DMS114 treated with DMSO at 0.1 percent for 48 hours (cell line): Measurements from ENCODE around the gene ZNF716.
"Not testable (repeated sequence)": the region's sequence is repeated elsewhere in the genome, so short reads cannot be mapped to it uniquely, and the experiment has no call there.

ENCODE experiments used
- DNase-seq: peaks from one replicate; lab custom pipeline; 2025; ENCODE audit not compliant: unreplicated experiment; lab: John Stamatoyannopoulos, UW

Gene ZNF716

DNA sequence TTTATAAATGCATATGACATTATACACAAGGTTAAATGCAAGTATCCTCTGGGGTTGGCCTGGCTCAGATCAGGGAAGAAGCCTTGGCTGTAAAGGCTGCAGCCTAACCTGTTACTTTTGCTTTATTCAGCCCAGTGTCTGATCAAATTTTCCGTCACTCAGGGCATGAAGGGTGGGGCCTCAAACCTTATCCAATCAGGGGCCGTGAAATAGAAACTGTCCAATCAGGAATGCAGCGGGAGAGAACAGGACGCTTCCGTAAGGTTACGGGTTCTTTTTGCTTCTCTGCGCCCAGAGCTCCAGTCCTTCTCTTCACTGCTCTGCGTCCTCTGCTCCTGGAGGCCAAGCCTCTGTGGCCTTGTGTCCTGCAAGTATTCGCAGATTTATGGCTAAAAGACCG is at the start of gene ZNF716:
Gene ZNF716 (plus strand): TSS at position 274 of the 400 bp plus-strand sequence. CDS start 112 bp downstream, at position 386.
- no peak for DNase-seq

DNA sequence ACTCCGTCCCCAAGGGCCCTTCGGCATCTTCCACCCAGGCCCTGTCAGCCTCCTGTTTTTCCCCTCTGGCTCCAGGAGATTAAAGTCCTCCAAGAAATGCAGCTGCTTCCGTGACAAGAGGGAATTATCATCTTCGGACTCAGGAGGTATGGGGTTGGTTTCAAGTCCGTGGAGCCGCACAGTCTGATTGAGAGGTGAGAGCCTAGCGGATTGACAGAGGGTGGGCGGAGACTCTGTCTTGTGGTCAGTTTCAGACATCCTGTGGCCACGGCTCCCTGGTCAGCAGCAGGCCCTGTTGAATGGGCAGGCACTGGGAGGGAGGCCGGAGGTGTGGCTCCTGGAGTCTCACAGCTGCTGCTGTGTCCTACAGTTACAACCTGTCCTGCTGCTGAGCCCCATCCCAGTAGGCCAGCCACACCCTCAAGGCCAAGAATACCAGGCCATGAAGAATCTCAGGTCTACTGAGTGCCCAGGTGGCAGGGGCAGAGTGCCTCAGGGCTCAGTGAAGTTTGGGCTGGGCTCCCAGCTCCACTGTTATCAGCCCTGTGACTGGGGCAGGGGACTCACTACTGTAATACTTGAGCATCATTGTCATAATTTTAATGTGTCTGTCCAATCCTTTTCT is 49.3 kb upstream of the ZNF716 start:
- DNase-seq, result no peak

DNA sequence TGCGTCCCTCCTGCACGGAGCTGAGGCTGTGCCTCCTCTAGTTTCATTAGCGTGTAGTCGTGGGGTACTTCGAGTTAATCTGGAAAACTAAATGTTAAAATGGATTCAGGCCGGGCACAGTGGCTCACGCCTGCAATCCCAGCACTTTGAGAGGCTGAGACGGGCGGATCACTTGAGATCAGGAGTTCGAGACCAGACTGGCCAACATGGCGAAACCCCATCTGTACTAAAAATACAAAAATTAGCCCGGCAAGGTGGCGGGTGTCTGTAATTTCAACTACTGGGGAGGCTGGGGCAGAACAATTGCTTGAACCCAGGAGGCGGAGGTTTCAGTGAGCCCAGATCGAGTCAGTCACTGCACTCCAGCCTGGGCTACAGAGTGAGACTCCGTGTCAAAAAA is 46.9 kb upstream of the ZNF716 start:
- DNase-seq, result not testable (repeated sequence)

DNA sequence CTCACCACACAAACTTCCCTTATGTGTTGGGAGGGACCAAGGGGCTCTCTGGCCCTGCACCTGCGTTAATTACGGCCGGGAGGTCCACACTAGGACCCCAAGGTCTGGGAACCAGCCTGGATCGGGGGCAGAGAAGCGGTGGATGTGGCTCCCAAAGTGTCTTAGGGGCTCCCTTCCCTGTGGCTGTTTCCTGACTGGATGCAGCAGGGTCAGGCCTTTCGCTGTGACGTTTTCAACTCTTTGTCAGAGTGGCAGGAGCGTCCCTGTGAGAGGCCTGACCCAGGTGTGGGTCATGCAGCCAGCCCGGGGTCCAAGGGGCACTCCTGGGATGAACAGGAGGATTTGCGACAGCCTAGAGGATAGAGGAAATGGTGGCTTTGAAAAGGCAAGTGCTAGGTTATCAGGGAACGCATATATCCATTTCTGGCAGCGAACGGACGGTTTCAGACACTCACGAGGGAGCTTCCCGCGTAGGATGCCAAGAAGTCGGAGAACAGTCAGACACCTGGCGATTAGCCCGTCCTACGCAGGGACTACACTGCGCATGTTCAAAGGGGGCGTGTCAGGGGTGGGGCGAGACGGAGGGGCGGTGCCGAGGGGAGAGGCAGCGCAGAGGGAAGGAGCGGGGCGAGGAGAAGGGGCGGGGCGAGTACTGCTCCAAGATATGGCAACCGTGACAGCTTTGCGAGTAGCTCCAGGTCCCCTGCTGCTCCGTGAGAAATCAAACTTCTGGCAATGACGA is 46.2 kb upstream of the ZNF716 start:
- peak; percentile 85 for DNase-seq

DNA sequence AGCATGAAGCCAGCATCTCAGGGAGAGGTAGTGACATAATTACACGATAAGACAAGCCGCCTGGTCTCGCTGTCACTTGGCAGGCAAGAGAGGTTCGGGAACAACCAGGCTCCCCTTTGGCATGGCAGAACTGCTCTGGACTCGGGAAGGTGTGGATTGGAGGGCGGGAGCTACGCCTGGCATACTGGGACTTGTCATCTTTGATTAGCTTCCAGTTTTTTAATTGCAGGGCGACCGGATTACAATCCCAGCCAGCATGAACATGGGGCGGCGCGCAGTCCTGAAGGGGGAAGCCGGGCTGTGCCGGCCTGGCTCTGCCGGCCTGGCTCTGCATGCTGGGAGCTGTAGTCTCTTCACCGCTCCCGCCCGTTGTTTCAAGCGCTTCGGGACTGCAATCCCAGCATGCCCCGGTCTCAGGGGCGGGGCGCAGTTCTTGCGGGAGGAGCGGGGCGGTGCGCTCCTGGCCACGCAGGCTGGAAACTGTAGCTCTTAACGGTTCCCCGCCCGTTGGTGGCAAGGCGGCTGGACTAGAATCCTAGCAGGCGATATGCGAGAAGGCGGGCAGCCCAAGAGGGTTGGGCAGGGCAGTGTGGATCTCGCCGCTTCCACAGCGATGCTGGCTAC is 45.5 kb upstream of the ZNF716 start:
- DNase-seq, result peak; percentile 93

DNA sequence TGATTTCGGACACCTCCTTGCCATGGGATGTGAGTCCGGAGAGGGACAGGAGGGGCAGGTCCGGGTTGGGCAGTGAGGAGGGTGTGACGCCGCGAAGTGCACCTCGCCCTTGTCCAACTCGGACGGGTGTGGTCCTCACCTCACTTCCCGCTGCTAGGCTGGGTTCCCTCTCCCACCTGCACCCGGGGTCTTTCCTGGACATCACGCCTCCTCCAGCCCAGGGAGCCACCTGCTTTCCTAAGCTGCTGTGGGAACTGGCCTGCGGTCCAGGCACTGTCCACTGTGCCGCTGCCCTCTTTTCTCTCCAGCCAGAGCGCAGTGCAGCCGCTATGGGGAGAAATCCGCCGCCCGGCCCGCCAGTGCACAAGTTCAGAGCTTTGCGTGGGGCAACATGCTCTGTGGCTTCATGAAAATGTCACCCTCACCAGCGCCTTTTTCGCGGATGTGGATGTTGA is 45.0 kb upstream of the ZNF716 start:
- peak; percentile 55 for DNase-seq

DNA sequence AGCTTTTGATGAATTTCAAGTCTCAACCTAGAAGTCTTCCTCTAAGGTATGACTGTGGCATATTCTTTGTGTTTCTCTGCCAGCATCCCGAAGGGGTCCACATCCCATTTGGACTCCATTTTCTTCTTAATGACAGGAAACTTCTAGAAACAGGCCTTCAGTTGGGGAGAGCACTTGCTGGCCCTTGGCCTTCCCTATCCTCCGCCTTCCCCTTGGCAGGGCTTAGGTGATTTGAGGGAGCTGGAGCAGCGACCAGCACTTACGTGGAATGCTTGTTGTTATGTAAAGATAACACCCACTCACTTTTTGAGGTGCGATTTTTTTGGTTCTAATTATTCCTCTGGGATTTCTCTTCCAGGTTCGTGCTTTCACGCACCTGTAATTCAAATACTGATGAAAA is 42.9 kb upstream of the ZNF716 start:
- DNase-seq, result no peak

DNA sequence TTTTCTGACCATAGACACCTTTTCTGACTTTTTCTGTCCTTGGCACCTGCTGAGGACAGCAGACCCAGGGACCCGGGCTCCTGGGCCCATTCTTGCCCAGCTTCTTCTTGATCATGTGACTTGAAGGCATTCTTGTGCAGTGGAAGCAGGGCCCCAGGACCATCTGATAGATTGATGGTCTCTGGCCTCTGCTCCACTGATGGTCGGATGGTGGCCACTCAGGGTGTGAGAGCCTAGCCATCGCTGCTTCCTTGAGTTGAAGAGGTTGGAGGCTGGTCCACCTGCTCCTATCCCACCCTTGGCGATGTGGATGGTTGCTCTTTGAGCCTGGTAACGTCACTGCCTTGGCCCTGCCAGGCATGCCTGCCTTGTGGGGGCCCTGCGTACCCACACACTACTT is 37.8 kb upstream of the ZNF716 start:
- DNase-seq, result no peak

DNA sequence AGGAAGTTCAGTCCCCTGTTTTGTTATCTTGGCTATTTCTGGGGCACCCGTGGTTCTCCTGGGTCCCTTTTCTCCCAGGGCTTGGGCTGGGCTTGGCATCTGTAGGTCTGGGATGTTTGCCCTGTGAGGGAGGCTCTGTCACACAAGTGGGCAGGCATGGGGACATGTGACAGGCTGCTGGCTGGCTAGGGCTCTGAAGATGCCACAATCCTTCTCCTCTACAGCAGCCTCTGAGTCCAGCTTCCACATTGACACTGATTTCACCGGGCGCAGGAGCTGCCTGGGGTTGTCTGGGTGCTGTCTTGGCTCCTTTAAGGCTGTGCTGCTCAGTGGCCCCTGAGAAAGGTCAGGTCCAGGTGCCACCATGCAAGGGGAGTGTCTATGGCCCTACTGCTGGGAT is 37.4 kb upstream of the ZNF716 start:
- DNase-seq, result no peak

DNA sequence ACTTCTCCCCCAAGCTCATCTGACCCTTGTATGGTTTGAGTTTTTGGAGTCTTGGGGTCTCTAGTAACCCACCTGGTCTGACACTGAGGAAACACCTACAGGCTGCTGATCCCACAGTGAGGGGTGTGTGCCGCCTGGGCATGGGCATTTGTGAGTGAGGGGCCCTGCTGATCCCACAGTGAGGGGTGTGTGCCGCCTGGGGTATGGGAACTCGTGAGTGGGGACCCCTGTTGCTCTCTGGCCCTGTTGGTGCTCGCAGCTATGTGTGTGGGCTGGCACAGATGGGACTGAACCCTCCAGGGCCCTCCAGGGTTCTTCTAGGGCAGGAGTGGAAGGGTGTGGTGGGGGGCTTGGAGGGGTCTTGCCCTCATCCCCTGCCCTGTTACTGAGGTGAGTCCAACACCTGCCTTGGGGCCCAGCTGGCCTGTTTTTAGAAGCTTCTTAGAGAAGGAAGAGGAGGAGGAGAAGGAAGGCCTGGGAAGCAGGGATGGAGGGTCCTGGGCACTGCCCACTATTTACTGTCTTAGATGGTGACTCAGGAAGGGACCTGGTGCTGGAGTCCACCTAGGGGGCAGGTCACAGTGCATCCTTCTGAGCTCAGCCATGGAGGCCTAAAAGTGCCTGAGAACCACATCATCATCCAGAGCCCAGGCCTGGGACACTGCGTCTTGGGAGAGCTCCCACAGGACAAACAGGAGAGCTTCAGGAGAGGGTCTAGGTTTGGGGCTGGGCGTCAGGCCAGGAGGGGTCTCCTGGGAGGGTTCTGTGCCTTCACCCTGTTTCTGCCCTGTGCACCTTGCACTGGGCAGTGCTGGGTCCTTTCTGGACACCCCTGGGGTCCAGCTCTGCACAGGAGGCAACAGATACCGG is 36.2 kb upstream of the ZNF716 start:
- no peak for DNase-seq

DNA sequence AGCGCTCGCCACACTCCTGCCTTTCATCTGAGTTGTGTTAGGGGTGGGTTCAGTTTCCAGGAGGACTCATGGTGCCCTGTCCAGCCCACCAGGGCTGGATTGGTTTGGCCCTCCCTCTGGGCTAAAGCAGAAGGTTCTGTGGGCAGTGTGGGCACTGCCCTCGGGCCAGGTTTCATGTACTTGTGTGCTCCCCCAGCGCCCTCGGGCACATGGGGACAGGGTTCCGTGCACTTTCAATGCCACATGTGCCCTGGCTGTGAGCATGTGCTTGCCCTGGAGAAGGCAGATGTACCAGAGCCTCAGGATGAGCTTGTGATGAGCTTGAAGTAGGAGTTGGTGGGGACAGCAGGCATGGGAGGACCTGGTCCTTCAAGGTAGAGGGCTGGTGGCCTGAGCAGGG is 35.6 kb upstream of the ZNF716 start:
- no peak for DNase-seq

DNA sequence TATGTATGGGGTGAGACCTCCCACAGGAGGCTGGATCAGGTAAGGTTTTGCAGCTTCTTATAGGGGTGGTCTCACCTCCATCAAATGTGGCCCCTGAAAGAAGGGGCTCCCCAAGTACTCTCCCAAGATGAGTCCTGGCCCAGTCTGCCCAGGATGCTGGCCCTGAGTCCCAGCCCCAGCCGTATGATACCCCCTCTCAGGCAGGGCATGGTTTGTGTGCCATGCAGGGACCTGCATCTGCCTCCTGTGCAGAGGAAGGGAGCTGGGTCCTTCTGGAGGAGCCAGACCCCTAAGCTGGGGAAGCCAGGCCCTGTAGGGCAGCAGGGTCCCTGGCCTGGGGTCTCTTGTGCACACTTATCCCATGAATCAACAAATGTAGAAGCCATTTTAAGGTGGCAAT is 35.1 kb upstream of the ZNF716 start:
- DNase-seq, result no peak

DNA sequence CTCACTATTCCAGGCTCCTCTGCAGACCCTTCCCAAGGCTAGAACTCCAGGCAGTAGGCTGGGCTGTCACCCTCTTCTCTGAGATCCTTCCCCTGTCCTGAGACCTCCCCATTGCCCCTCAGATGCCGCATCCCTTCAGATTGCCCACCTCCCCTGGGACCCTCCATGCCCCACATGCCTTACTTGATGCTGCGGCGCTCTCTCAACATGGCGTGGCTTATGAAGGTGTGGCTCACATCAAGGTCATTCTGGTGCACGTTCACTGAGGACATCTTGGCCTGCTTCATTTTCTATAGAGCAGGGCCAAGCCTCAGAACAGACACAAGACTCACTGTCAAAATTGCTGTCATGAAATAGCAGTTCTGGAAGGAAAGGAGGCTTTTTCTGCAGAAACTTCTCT is 34.7 kb upstream of the ZNF716 start:
- DNase-seq, result no peak

DNA sequence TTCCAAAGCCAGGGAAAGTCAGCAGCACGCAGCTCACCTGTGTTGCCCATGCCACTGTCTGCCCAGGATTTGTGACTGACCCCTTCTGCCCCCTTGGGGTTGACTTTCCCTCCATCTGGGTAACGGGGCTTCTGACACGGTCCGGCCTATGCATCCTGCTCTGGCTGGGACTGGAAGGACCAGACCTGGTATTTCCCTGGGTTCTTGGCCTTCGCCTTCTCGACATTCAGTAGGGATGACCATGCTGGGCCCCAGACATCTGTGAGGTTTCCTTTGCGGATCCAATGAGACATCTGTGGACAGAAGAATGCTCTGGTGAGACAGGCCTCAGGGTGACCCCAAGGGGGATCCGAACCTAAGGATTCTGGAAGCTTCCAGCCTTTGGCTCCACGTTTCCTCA is 34.2 kb upstream of the ZNF716 start:
- DNase-seq, result no peak

DNA sequence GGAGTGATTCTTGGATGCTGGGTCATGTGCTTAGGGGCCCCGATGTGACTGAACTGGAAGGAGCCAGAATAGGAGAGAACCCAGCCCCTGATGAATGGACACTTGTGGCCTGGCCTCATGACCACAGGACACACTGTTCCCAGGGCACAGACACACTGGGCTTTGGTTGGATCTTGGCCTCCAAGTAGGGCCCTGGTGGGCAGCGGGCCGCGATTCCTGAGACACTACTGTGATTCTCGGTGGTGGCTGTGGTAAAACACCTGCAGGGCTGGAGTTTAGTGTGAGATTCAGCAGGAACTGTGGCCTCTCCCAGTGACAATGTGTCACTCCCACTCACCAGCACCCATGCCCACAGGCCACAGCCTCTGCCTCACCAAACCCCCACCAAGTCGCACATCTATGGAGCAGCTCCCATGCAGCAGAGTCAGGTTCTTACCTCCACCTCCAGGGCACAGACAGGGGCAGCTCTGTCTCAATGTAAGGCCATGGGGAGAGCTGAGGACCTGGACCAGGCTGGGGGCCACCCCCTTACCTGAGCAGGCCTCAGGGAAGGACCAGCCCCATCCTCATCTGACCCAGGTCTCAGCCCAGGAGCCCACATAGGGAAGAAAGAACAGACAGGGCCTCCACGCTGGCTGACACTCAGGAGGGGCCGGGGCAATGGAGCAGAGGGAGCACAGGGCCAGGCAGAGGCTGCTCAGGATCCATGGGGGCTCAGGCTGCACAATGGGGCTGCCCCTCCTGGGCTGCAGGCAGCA is 33.2 kb upstream of the ZNF716 start:
- no peak for DNase-seq

DNA sequence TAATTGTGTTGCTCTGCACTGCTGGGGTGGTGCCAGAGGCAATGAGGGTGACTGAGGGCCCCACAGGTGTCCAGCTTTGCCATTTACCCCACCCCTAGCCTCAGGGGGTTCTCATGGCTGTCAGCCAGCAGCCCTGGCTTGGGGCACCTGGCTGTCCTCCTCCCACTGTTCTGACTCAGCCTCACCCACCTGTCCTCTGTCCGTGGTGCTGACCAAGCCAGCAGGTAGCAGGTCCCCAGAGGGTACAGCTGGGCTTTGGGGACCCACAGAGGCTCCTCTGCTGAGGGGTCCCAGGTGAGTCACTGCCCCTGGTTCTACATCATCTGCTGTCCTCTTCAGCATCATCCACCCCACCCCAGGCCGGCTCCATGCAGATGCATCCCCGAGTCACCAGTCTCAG is 32.2 kb upstream of the ZNF716 start:
- DNase-seq, result no peak

DNA sequence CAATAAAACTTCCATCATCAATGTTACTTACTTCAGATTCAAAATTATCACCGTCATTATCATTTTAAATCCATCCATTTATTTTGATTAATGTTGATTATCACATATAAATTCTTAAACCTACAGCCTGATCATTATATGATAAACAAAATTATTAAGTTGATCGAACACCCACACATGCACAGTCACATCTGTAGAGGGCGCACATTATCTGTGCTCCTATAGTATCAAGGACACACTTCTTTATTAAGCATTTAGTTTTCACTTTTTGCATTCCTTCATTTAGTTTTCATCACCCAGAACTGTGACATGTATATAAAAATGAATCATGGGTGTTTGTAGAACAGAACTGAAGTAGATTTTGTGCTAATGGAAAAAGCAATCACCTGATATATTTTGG is 26.2 kb upstream of the ZNF716 start:
- no peak for DNase-seq

DNA sequence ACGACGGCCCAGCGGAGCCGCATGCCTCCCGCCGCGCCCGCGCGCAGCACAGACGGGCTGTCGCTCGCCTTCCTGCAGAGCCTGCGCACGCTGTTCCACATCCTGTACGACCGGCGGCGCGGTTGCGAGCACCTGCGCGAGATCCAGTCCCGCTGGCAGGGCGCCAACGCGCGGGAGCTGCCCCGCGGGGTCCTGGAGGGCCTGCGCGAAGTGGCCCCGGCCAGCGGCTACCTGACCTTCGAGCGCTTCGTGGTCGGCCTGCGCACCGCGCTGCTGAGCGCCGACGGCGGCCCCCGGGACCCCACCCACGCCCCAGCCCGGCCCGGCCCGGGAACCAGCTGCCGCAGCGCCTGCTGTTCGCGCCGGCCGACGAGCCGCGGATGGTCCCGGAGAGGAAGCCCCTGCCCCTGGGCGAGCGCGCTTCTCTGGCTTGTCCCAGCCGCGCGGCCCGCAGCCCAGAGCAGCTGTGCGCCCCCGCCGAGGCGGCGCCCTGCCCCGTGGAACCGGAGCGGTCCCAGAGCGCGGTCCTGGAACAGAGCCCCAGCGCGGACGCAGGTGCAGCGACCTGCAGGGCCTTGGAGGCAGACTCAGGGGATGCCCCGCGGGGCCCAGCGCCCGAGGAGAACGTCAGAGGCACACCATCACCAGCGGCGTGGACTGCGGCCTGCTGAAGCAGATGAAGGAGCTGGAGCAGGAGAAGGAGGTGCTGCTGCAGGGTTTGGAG is 25.3 kb upstream of the ZNF716 start:
- no peak for DNase-seq

DNA sequence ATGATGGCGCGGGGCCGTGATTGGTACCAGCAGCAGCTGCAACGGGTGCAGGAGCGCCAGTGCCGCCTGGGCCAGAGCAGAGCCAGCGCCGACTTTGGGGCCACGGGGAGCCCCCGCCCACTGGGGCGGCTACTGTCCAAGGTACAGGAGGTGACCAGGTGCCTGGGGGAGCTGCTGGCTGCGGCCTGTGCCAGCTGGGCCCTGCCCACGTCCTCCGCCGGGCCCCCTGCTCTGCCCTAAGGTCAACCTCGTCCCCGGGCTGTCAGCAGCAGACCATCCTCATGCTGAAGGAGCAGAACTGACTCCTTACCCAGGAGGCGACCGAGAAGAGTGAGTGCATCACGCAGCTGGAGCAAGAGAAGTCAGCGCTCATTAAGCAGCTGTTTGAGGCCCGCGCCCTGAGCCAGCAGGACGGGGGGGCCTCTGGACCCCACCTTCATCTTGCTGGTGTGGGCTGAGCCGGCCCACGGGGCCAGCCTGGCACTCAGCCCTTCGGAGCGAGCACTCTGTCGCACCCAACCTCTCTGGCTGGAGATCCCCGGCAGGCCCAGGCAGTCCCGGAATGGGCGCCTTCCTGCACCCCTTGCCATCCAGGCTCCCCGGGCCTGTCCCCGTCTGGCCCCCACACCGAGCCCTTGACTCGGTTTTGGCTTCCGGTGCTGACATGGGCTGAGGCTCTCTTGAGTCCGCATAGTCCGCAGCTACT is 24.6 kb upstream of the ZNF716 start:
- DNase-seq, result no peak
